Activated CD8-positive, alpha-beta T cell treated with anti-CD3 and anti-CD28 coated beads, Interleukin-2, amount 10 ng/mL, durations not matched to agents 7 days and 5 days (primary cell): ENCODE data around the gene CER1. TPM values are rescaled to one million over a fixed set of nuclear protein-coding genes. Genes with fewer than 3 reads are reported as not detected.

Experiments used
- ATAC-seq: fragments of 150-1000 bp; cut with Tn5 transposase; one replicate; pipeline ENCODE4 v1.10.0; 2021; ENCODE audit warnings: moderate library complexity
- CTCF ChIA-PET: fragments of 350-600 bp; sonication (Branson Sonifier 250); formaldehyde crosslinking; loops from one replicate; lab custom pipeline; 2021; ENCODE audit warnings: antibody characterized with exemption; lab: Charles Lee
- POLR2A ChIA-PET: fragments of 350-600 bp; sonication (Branson Sonifier 250); formaldehyde crosslinking; loops from one replicate; lab custom pipeline; 2021; ENCODE audit warnings: antibody characterized with exemption; lab: Charles Lee
- DNase-seq: peaks from one replicate; pipeline ENCODE4 v3.0.0-alpha.2; 2020
- H3K27ac Mint-ChIP-seq: one replicate; pipeline ENCODE4 v1.8.0; 2021; ENCODE audit warnings: mild to moderate bottlenecking, mixed read lengths
- H3K27me3 Mint-ChIP-seq: one replicate; pipeline ENCODE4 v1.8.0; 2021; ENCODE audit warnings: low read depth, mixed read lengths
- H3K36me3 Mint-ChIP-seq: one replicate; pipeline ENCODE4 v1.8.0; 2021; ENCODE audit warnings: low read depth, mixed read lengths
- H3K4me1 Mint-ChIP-seq: one replicate; pipeline ENCODE4 v1.8.0; 2021; ENCODE audit warnings: low read depth, mixed read lengths
- H3K4me3 Mint-ChIP-seq: one replicate; pipeline ENCODE4 v1.8.0; 2021; ENCODE audit warnings: mild to moderate bottlenecking, mixed read lengths
- H3K9me3 Mint-ChIP-seq: one replicate; pipeline ENCODE4 v1.8.0; 2022; ENCODE audit warnings: mixed read lengths; ENCODE audit not compliant: insufficient read depth
- total RNA-seq, 2 experiments: library from RNA; stranded (reverse); gene quantifications; one replicate each; pipeline ENCODE4 v1.2.3, GENCODE V29; 2021

The CER1 gene
- total RNA-seq, 2 experiments from 2014 or later = not detected

- POLR2A ChIA-PET = no interaction called here
- Mint-ChIP-seq H3K27ac (no peak overlapping the region), H3K4me1 (no peaks in the 10 kb centered on the region), H3K9me3 (no peaks in the 10 kb centered on the region), H3K4me3 (no peak overlapping the region), H3K27me3 (peaks cover 18% of the 10 kb centered on the region), H3K36me3 (no peaks in the 10 kb centered on the region)
- DNase-seq (no peak), ATAC-seq (no peak)
- CTCF ChIA-PET = no interaction called here
Observed at GRCh38 chr9:14713187-14713767, 9.3 kb downstream of the CER1 start.

GRCh38 chr9:14710804-14711203 lies 11.7 kb downstream of the CER1 start:
- no peaks in the 10 kb centered on the region for H3K36me3 Mint-ChIP-seq
- POLR2A ChIA-PET = interaction anchor here (0.6 kb wide), 1 partner anchor 30 kb away, joined by 5 read pairs; no protein-coding TSS in a partner anchor
- H3K4me3 Mint-ChIP-seq = no peak overlapping the region
- DNase-seq = no peak
- H3K4me1 Mint-ChIP-seq = no peaks in the 10 kb centered on the region
- H3K27ac Mint-ChIP-seq = no peak overlapping the region
- H3K9me3 Mint-ChIP-seq = peaks cover 13% of the 10 kb centered on the region
- no peak for ATAC-seq
- CTCF ChIA-PET = no interaction called here
- peaks cover 24% of the 10 kb centered on the region for H3K27me3 Mint-ChIP-seq

GRCh38 chr9:14706530-14707140 lies 15.9 kb downstream of the CER1 start:
- ChIA-PET POLR2A (no interaction called here), CTCF (no interaction called here)
- Mint-ChIP-seq H3K4me1 (no peaks in the 10 kb centered on the region), H3K27ac (no peak overlapping the region), H3K27me3 (peaks cover 22% of the 10 kb centered on the region), H3K36me3 (no peaks in the 10 kb centered on the region), H3K4me3 (no peak overlapping the region), H3K9me3 (peaks cover 23% of the 10 kb centered on the region)
- ATAC-seq (no peak), DNase-seq (no peak)

- H3K27ac Mint-ChIP-seq = no peak overlapping the region
- CTCF ChIA-PET = interaction anchor here (1.4 kb wide), 1 partner anchor 18 kb away, joined by 3 read pairs; no protein-coding TSS in a partner anchor
- POLR2A ChIA-PET = no interaction called here
Observed at GRCh38 chr9:14705079-14705478, 17.5 kb downstream of the CER1 start.

GRCh38 chr9:14704281-14704680 lies 18.3 kb downstream of the CER1 start:
- POLR2A ChIA-PET = no interaction called here
- DNase-seq (no peak), ATAC-seq (no peak)
- Mint-ChIP-seq H3K9me3 (peaks cover 23% of the 10 kb centered on the region), H3K4me1 (no peaks in the 10 kb centered on the region), H3K36me3 (no peaks in the 10 kb centered on the region), H3K27me3 (peaks cover 13% of the 10 kb centered on the region), H3K4me3 (no peak overlapping the region), H3K27ac (no peak overlapping the region)
- CTCF ChIA-PET = no interaction called here

More at GRCh38 chr9:14705079-14705478, 17.5 kb downstream of the CER1 start:
- peaks cover 15% of the 10 kb centered on the region for H3K27me3 Mint-ChIP-seq
- H3K36me3 Mint-ChIP-seq = no peaks in the 10 kb centered on the region
- ATAC-seq = no peak
- DNase-seq = no peak
- no peak overlapping the region for H3K4me3 Mint-ChIP-seq
- peaks cover 23% of the 10 kb centered on the region for H3K9me3 Mint-ChIP-seq
- no peaks in the 10 kb centered on the region for H3K4me1 Mint-ChIP-seq

GRCh38 chr9:14702200-14702720 lies 20.3 kb downstream of the CER1 start:
- Mint-ChIP-seq H3K27ac (no peak overlapping the region), H3K9me3 (peaks cover 18% of the 10 kb centered on the region), H3K27me3 (peaks cover 8% of the 10 kb centered on the region), H3K4me1 (no peaks in the 10 kb centered on the region), H3K36me3 (no peaks in the 10 kb centered on the region), H3K4me3 (no peak overlapping the region)
- no peak for DNase-seq
- ChIA-PET POLR2A (no interaction called here), CTCF (no interaction called here)
- ATAC-seq = no peak

- H3K36me3 Mint-ChIP-seq = peaks cover 16% of the 10 kb centered on the region
- CTCF ChIA-PET = interaction anchor here (1.4 to 1.7 kb wide), 2 partner anchors 18 to 32 kb away, joined by 4 to 6 read pairs; no protein-coding TSS in a partner anchor
Observed at GRCh38 chr9:14693251-14693861, 29.2 kb downstream of the CER1 start, which contains the start of gene ZDHHC21. TSS of gene ZDHHC21 (minus strand) at chr9:14693432. CDS start at chr9:14674340, 19,092 bp downstream.

GRCh38 chr9:14692470-14693250 lies 29.9 kb downstream of the CER1 start:
- peaks cover 19% of the 10 kb centered on the region for H3K36me3 Mint-ChIP-seq
- H3K9me3 Mint-ChIP-seq = no peaks in the 10 kb centered on the region
- CTCF ChIA-PET = interaction anchor here (1.4 to 2.2 kb wide), 3 partner anchors 17 to 31 kb away, joined by 4 to 6 read pairs (median 5); no protein-coding TSS in a partner anchor
- H3K4me3 Mint-ChIP-seq = peak overlapping the region; percentile 89
- no peak for DNase-seq
- POLR2A ChIA-PET = interaction anchor here (1.4 kb wide), 1 partner anchor 15 kb away, joined by 3 read pairs; no protein-coding TSS in a partner anchor
- peak; percentile 76 for ATAC-seq
- peaks cover 33% of the 10 kb centered on the region for H3K4me1 Mint-ChIP-seq
- peaks cover 17% of the 10 kb centered on the region for H3K27me3 Mint-ChIP-seq
- H3K27ac Mint-ChIP-seq = peak overlapping the region; percentile 84

More at GRCh38 chr9:14693251-14693861, 29.2 kb downstream of the CER1 start, which contains the start of gene ZDHHC21:
- Mint-ChIP-seq H3K4me1 (peaks cover 29% of the 10 kb centered on the region), H3K9me3 (no peaks in the 10 kb centered on the region), H3K27ac (peak within 1 kb of the TSS; percentile 84), H3K27me3 (peaks cover 17% of the 10 kb centered on the region), H3K4me3 (peak within 1 kb of the TSS; percentile 89)
- ATAC-seq (peak; percentile 95), DNase-seq (peak; percentile 63)
- POLR2A ChIA-PET = interaction anchor here (1.4 kb wide), 1 partner anchor 16 kb away, joined by 3 read pairs; no protein-coding TSS in a partner anchor

- Mint-ChIP-seq H3K4me3 (no peak overlapping the region), H3K27me3 (peaks cover 6% of the 10 kb centered on the region), H3K36me3 (peaks cover 29% of the 10 kb centered on the region), H3K9me3 (no peaks in the 10 kb centered on the region), H3K4me1 (peaks cover 33% of the 10 kb centered on the region), H3K27ac (no peak overlapping the region)
- ATAC-seq (no peak), DNase-seq (no peak)
- POLR2A ChIA-PET = no interaction called here
- CTCF ChIA-PET = interaction anchor here (1.4 to 2.2 kb wide), 2 partner anchors 10 to 30 kb away, joined by 4 to 5 read pairs; no protein-coding TSS in a partner anchor
Observed at GRCh38 chr9:14690948-14691730, 31.4 kb downstream of the CER1 start.

GRCh38 chr9:14687042-14687719 lies 35.4 kb downstream of the CER1 start:
- ATAC-seq (no peak), DNase-seq (no peak)
- H3K27ac Mint-ChIP-seq = no peak overlapping the region
- ChIA-PET POLR2A (no interaction called here), CTCF (interaction anchor here (1.5 kb wide), 1 partner anchor 18 kb away, joined by 3 read pairs; no protein-coding TSS in a partner anchor)
- peaks cover 19% of the 10 kb centered on the region for H3K4me1 Mint-ChIP-seq
- H3K27me3 Mint-ChIP-seq = no peaks in the 10 kb centered on the region
- H3K4me3 Mint-ChIP-seq = no peak overlapping the region
- H3K9me3 Mint-ChIP-seq = no peaks in the 10 kb centered on the region
- H3K36me3 Mint-ChIP-seq = peaks cover 44% of the 10 kb centered on the region
